Stimulated activated CD4-positive, alpha-beta T cell treated with anti-CD3 and anti-CD28 coated beads, Interleukin-1b, Interleukin-23, amount 100 ng/mL, for 1 hour (primary cell): ENCODE data around the gene IFT43.

Source experiments
- DNase-seq, 2 donors: peaks; one replicate each; pipeline ENCODE4 v3.0.0-alpha.2; 2020; ENCODE audit warnings: low read depth in 2 of 2

The IFT43 gene

DNA sequence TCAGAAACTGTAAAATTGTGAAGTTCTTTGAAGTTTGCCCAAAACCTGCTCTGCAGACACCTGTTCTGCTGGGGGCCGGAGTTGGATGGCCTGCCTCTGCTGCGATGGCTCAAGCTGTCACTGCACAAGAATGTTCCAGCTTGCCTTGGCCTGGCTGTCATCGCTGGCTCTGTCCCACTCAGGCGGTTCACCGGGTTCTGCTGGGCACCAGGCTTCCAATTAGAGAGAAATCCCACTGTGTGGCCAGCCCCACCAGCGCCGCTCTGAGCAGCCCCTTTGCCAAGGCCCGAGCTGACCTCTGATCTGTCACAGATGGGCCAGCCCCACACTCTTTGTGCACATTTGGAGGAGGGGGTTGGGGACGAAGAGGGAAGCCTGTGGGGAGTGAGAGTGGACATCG is 94.5 kb downstream of the IFT43 start:
- no peak for DNase-seq

DNA sequence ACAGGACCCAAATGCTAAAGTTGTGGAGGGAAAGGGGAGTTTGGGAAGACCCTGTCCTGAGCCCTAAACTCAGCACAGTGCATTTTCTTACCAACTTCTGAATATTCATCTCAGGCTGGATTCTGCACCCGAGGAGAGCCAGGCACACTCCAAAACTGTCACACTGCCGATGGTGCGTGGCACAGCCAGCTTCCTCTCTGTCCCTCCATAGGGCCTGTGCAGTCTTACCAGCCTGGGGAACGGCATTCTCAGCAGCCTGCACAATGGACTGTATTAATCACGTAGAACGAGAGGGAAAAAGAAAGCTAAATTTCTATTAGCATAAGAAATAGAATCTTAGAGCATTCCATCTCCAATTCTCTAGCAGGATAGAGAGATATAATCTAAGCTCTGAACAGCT is 94.9 kb downstream of the IFT43 start:
- DNase-seq, result no peak

DNA sequence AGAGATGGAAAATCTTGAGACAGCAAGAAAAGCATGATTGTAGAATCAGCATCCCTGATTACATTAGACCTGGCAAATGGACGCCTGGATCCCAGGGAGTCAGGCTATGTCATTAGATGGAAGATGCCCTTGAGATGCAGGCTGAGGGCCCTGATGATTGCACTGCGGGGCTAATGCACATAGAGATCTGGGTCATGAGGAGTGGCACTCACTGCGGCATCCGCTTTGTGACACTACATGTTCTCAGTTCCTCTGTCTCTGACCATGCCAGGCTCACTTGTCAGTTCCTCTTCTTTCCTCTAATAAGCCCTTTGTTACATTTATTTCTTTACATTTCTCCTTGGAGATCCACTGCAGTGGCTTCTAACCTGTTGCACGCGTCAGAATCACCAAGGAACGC is 96.1 kb downstream of the IFT43 start:
- no peak for DNase-seq

DNA sequence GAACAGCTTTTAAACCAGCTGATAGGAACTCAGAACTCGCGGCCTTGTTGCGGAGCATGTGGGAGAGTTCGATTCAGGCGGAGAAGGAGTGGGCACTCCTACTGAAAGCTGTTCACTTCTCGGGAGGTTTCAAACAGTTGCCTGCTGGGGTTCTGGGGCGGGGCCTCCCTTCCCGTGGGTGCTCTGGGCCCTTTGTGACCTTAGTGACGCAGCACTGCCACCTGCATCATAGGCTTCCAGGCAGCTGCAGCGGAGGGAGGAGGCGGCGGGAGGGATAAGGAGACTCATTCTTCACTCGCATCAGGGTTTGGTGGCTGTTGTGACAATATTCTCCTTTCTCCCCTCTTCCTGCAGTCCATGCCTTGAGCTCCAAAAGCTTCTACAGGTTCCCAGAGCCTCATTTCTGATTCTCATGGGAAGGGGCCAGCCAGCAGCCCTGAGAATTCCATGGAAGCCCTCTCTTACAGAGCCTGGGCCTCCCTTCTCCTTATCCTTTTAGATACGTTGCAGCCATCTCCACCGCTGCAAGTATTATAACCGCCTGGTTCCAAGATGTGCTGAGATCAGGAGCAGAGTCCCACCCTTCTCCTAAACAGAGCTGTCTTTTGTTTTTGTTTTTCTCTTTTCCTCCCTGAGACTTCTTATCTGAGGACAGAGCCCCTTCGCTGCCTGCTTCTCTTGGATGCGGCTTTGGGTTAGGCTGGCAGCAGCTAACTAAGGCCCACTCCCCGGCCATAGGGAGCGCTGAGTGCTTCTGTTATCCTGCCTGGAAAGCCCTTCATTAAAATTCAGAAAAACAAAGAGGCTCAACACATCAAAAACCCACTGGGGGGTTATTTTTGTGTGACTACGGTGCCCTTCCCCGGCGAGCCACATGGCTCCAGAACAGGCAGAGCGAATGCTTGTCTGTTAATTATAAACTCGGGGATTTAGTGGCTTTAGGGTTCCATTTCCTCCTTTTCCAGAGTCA is 98.5 kb downstream of the IFT43 start:
- DNase-seq, result no peak

DNA sequence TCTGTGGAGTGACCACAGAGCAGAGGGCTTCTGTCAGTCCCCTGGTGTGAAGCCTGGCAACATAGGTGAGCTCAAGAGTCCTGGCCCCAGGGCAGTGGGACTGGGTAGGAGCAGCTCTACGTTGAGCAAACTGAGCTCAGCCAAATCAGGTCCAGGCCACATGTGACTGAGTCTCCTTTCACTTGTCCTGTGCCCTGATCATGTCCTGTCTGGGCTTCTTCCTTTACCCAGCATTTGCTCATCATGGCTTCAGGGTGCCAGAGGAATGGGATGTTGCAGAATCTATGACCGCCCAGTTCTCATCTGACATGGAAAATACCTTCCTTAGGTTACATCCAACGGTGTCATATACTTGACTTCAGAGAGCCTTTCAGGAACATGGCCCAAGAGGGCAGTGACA is 99.8 kb downstream of the IFT43 start:
- no peak for DNase-seq

DNA sequence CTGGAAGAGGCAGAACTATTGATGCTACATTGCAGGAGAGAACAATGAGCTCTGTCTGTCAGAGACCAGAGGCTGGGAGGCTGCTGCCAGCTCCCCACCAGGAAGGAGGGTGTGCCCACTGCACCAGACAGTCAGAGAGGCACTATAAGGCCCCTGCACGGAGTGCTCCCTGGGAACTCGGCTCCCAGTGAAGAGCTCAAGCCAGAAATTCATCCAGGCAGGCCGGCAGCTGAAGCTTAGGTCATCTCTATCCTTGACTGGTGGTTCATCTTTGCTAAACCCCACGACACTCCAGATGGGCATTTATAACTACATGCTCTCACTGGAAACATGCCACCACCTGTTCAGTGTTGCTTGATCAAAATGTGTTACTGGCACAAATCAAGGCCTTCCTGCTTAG is 101.1 kb downstream of the IFT43 start:
- no peak for DNase-seq

DNA sequence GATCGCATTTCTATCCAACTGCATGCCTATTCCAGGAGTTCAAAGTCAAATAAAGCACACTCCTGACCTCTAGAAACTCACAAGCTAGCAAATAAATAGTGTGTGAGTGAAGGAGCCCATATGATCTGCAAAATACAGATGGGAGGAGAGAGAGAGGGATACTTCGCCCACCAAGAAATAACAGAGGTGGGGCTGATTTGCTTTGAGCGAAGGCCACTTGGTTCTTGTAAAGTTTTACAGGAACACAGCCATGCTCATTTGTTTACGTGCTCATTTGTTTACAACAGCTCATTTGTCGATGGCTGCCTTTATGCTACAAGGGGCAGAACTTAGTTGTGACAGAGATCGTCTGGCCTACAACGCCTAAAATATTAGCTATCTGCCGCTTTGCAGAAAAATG is 102.8 kb downstream of the IFT43 start:
- no peak for DNase-seq

DNA sequence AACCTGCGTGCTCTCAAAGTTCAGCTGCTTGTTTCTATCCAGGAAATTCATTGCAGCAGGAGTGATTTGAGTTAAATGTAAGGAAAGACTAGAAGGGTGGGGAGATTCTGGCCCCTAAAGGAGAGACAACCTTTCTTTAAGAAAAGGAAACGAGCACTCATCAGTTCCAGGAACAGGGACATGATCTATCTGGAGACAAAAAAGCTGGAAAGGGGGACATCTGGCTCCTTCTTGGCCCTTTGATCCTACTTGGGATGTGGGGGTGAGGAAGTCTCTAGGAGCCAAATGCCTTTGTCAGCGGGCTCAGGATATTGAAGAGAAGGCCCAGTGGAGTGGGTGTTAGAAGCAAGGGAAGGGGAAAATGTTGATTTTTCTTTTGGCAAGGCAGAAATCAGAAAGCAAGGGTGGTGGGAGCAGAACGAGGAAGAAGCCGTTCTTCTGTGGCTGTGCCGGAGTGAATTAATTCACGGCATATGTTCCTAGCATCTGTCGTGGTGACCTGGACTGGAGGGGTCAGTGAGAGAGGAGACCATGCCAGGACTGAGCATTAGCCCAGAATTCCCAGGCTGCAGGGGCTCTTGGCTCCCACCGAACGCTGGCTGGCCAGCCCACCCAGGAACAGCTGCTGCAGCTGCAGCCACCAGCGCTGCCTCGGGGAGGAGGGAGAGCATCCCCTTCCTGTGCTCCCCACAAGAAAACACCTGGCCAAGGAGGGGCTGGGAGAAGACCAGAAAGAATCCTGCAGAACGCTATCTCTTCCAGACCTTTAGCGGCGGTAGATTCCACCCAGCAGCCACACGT is 103.4 kb downstream of the IFT43 start:
- DNase-seq, result no peak

DNA sequence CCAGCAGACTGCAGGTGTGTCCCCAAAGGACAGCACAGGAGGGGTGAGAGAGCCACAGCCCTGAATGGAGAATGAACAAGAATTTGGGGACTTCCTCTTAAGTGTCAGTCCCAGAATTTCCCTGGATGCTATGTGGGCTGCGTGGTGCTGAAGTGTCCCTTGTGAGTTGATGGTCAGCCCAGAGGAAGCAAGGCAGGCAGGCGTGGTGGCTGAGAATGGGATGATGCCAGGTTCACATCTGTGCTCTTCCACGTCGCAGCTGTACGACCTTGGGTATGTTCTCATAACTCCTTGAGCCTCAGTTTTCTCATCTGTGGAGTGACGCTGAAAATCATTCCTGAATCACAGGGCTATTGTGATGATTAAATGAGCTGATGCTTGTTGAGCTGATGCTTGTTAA is 104.0 kb downstream of the IFT43 start:
- no peak for DNase-seq

DNA sequence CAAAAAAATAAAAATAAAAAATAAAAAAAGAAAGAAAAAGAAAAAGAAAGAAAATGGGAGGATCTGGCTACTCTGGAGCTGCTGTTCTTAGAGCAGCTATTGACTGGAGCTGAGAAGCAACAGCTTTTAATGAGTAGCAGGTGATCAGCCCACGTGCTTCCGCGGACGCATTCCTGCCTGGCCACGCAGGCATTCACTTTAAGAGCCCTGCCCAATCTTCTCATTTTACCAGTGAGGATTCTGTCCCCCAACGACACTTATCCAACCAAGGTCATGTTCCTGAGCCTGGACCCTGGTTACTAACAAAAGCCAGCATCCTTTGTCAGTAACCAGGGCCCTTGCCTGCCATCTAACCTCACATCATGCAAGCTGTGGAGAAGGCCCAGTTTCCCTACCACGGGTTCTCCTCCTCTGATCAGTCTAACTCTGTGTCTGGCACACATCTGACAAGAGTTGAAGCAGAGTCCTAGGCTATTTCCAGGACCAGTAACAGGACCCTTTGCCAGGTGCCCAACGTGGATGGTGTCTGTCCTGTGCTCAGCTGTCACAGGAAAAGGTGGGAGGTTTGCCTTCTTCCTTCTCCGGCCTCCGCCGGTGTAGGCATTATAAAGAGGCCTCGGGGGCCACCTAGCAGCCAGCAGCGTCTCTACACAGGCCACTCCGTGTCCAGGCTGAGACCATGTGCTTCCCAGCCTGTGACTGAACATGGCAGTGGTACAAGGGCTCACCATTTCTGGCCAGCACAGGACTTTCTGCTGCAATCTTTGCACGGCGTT is 105.2 kb downstream of the IFT43 start:
- DNase-seq, result no peak

DNA sequence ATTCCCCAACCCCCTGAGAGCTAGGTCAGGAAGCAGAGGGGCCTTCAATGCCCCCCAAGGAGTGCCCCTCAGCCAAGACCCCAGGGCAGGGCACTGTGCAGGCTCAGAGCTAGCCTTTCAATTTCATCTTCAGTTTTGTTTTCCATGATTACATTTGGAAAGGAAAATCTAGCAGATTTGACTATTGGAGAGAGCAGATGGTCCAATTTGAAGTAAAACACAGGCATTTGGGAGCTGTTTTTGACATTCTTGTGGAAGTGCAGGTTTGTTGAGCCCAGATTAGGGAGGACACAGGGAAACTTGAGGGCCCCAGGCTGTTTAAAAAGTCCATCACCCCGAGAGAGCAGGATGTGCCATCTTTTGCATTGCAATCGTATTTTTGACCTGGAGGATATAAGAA is 107.5 kb downstream of the IFT43 start:
- no peak for DNase-seq

DNA sequence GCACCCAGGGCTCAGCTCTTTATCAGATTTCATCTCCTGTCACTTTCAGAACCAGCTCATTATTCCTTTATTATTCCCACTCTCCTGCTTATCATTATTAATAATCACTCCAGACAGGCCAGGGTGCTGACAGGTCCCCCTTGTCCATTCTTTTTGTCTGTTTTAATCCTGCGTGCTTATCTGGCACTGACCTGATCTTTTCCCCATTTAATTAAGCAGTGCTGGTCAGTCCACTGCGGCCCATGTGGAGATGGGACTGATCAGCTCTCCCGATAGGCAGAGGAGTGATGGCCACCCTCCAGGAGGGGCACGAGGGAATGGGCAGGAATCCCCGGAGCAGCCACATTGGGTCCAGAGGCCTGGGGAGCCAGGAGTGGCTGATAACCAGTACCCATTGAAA is 110.7 kb downstream of the IFT43 start:
- DNase-seq, result no peak

DNA sequence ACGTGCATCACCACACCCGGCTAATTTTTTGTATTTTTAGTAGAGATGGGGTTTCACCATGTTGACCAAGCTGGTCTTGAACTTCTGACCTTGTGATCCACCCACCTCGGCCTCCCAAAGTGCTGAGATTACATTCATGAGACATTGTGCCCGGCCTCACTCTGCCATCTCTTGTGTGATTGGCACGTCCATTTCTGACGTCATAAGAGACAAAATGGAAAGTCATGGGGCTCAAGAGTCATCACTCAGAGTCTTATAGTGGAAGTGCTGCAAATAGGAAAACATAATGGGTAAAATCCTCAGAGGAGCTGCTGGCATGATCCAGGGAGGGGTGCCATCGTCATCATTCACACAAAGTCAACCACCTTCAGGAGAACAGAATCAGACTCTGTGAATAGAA is 112.0 kb downstream of the IFT43 start:
- no peak for DNase-seq

DNA sequence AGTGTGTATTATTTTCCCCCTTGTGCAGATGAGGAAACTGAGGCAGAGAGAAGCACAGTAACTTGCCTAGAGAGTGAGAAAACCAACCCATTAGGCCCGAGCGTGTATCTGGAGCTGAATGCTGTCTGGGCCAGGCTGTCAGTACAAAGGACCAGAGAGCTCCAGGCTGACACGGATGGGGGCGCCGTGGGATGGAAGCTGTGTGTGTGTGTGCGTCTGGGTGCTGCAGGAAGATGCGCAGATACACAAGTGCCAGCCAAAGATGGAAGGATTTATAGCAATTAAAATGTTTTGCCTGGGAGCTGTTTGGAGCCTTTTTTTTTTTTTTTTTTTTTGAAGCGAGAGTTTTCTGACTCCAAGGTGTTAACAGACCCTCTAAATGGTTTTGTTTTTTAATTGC is 112.5 kb downstream of the IFT43 start:
- DNase-seq, result no peak

DNA sequence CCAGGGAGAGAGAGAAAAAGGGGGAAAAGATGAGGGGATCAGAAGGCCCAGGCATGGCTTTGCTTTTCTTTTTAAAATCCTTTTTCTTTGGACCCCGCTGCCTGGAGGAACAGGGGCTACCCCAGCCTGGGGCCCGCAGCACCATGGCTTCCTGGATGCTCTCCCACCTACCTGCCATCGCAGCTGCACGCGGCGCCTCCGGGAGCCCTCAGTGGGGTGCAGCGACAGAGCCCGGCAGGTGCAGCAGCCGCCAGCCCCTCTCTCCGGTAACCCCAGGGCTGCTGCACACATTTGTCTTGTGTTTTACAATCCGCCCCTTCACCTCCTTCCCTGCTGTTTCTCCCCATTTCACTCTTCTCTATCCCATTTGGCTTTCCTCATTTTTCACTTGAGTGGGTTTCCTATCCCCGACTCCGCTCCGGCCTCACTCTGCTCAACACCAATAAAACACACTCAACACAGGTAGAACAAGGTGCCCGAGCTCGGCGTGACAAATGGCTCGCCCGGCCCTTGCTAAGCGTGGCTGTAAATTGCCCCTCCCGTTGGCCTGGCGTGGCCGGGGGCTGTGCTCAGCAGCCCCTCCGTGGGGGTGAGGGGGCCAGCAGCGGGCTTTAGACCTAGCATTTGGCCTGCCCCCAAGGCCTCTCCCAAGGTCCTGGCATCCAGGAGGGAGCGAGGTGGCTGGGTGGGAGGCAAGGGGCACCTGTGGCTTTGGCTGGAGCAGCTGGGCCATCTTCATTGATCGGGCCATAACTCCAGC is 113.5 kb downstream of the IFT43 start:
- no peak for DNase-seq

DNA sequence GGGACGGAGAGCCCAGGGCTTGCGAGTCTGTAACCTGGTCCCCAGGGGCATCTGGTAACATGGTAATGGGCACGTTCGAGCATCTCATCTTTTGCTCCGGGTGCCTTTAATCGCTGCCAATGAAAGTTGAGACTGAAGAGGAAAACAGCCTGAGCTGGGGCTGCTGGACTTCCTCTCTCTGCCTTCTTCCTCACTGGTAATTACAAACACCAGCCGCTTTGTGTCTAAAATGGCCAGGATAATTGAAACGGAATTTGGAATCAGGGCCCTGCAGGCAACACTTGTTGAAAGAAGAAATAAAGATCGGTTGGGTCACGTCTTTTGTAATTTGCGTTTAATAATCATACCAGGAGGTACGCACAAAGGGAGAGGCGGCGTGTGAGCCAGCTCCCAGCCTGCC is 114.7 kb downstream of the IFT43 start:
- no peak for DNase-seq

DNA sequence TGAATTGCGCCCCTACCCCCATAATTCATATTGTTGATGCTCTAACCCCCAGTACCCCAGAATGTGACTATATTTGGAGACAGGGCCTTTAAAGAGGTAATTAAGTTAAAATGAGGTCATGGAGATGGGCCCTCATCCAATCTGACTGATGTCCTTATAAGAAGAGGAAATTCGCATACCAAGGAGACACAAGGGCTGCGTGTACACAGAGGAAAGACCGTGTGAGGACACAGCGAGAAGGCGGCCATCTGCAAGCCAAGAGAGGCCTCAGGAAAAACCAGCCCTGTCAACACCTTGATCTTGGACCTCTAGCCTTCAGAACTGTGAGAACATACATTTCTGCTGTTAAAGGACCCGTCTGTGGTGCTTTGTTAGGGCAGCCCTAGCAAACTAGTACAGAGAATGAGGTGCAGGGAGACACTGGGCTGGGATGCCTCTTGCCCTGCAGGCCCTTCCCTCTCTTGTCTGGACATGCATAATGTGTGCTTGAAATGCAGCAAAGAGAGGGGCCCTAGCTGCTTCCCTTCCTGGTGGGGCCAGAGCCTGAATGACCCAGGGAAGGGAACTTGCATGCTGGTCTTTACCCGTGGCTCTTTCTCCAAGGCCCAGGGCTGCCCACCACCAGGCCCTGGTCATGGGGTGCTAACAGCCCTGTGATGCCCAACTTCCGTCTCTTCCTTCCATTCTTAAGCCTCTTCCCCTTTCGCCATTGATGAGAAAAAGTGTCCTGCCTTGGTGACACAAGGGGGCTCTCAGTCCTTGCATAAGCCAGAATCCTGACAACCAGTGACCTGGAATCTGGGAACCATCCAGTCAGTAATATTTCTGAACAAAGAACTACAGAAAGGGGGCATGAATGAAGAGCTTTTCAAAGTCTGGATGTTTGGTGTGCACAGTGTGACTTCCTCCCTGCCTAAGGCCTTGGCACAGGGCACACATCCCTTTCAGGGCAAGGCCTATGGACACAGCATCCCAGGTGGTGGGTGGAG is 116.1 kb downstream of the IFT43 start:
- no peak for DNase-seq

DNA sequence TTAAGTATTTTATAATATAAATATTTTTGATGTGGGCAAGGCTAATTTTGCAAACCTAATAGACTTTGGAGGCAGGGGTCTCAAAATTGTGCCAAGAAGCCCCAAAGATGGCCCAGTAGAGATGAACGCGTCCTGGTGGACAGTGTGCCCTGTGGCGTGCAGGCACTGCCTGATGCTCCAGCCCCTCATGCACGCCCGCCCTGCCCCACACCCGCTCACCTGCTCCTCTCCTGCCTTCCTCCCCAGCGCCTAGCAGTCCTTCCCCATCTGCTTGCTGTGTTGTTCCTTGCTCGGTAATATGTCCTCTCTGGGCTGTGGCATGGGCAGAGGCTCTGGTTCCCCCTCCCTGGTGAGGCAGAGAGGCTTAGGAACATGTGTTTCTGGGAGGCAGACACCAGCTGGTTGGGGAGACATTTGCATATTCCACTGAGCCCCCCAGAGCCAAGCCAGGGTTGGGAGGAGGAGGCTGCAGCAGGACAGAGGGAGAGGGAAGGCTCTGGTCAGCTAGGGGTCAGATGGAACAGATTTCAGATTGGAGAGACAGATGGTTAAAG is 119.3 kb downstream of the IFT43 start:
- DNase-seq, result no peak

DNA sequence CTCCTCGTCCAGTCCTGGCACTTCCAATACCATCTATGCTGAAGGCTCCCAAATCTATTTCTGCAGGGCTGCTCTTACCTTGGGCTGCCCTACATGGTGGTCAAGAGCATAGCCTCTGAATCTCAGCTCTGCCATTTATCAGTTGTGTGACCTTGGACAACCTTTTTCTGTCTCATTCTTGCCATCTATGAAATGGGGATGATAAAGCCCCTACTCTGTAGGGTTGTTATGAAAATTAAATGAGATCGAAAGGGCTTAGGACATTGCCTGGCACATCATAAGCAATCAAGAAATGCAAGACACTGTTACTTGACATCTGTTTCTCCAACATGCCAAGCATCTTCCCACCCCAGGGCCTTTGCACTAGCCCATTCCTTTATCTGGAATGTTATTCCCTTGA is 120.6 kb downstream of the IFT43 start:
- no peak for DNase-seq
